Measurements from ENCODE around the gene SMYD2.

GRCh38 chr1:214306269-214306668, 25.3 kb downstream of the SMYD2 start:
- TF ChIP-seq, protein P1, sequence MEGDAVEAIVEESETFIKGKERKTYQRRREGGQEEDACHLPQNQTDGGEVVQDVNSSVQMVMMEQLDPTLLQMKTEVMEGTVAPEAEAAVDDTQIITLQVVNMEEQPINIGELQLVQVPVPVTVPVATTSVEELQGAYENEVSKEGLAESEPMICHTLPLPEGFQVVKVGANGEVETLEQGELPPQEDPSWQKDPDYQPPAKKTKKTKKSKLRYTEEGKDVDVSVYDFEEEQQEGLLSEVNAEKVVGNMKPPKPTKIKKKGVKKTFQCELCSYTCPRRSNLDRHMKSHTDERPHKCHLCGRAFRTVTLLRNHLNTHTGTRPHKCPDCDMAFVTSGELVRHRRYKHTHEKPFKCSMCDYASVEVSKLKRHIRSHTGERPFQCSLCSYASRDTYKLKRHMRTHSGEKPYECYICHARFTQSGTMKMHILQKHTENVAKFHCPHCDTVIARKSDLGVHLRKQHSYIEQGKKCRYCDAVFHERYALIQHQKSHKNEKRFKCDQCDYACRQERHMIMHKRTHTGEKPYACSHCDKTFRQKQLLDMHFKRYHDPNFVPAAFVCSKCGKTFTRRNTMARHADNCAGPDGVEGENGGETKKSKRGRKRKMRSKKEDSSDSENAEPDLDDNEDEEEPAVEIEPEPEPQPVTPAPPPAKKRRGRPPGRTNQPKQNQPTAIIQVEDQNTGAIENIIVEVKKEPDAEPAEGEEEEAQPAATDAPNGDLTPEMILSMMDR (IDR thresholded peaks at IDR 0.05): no peak
- TF ChIP-seq POLR2A (IDR thresholded peaks at IDR 0.05): no peak

All from lower leg skin (tissue), 3 donors.